Natural killer cell (primary cell): Measurements from ENCODE around the gene DLEC1. TPM values are rescaled to one million over a fixed set of nuclear protein-coding genes. Genes with fewer than 3 reads are reported as not detected.

Experiments
- ATAC-seq, 3 donors: fragments of 150-1000 bp in 2 of 3; fragments of 200-7000 bp in 1 of 3; cut with Tn5 transposase; 1 replicate in 1 of 3; 2 replicates in 2 of 3; pipeline ENCODE4 v1.10.0; 2021; ENCODE audit warnings: mild to moderate bottlenecking in 2 of 3, moderate library complexity in 2 of 3
- DNase-seq, 2 donors: peaks; one replicate each; pipeline versions ENCODE4 v3.0.0 to v3.0.0-alpha.2; 2013 to 2021; ENCODE audit warnings: mixed read lengths in 1 of 2
- H3K27ac ChIP-seq: one replicate; pipeline ENCODE4 v1.5.1; 2013; ENCODE audit warnings: mild to moderate bottlenecking, low read length
- H3K27me3 ChIP-seq: one replicate; pipeline ENCODE4 v1.6.1; 2013; ENCODE audit warnings: low read length; ENCODE audit not compliant: control insufficient read depth, insufficient read depth
- H3K36me3 ChIP-seq: one replicate; pipeline ENCODE4 v1.6.1; 2013; ENCODE audit warnings: low read length; ENCODE audit not compliant: control insufficient read depth, insufficient read depth
- H3K4me1 ChIP-seq: one replicate; pipeline ENCODE4 v1.6.1; 2013; ENCODE audit warnings: low read length; ENCODE audit not compliant: control insufficient read depth, insufficient read depth
- H3K4me3 ChIP-seq: one replicate; pipeline ENCODE4 v1.5.1; 2013; ENCODE audit warnings: low read length
- H3K9me3 ChIP-seq: one replicate; pipeline ENCODE4 v1.6.1; 2013; ENCODE audit warnings: low read length; ENCODE audit not compliant: control insufficient read depth, insufficient read depth
- H3K27ac Mint-ChIP-seq, 2 donors: one replicate each; pipeline ENCODE4 v1.8.0; 2022; ENCODE audit warnings: mild to moderate bottlenecking in 2 of 2, mixed read lengths in 2 of 2, moderate library complexity in 1 of 2
- H3K27me3 Mint-ChIP-seq, 2 donors: one replicate each; pipeline ENCODE4 v1.8.0; 2022; ENCODE audit warnings: low read depth in 2 of 2, mixed read lengths in 2 of 2
- H3K36me3 Mint-ChIP-seq: one replicate; pipeline ENCODE4 v1.8.0; 2022; ENCODE audit warnings: mixed read lengths
- H3K4me1 Mint-ChIP-seq, 2 donors: one replicate each; pipeline ENCODE4 v1.8.0; 2022; ENCODE audit warnings: mixed read lengths in 2 of 2
- H3K4me3 Mint-ChIP-seq: one replicate; pipeline ENCODE4 v1.8.0; 2022; ENCODE audit warnings: mild to moderate bottlenecking, moderate library complexity, mixed read lengths
- H3K9me3 Mint-ChIP-seq, 2 donors: one replicate each; pipeline ENCODE4 v1.8.0; 2022; ENCODE audit warnings: mixed read lengths in 2 of 2
- WGBS: methylation state at CpG from one replicate; pipeline ENCODE4 v1.1.7; 2013; ENCODE audit warnings: missing lambda C conversion rate; ENCODE audit not compliant: insufficient coverage; 5-methylcytosine and 5-hydroxymethylcytosine counted together
- intact Hi-C: fragments of 100-400 bp; cut with micrococcal nuclease; formaldehyde crosslinking; loops from one replicate; pipeline ENCODE4 v1.14.2; 2022
- total RNA-seq, 4 donors: library from RNA; stranded (reverse); fragments of 120-200 nt in 1 of 4; gene quantifications; one replicate each; pipeline versions ENCODE4 v1.2.3 to v1.2.4, GENCODE V29; 2013 to 2022
- TF ChIP-seq, protein P1 (sequence below): fragments of 200-600 bp; IDR thresholded peaks from one replicate; pipeline ENCODE4 v1.8.0; 2022; ENCODE audit warnings: antibody characterized with exemption

Gene DLEC1
- total RNA-seq, 3 donors from 2014 or later (not counting 1 experiment from before 2014, with no cell fraction given), result 6.1 to 7.5 (median 7.0) TPM

- H3K27me3 Mint-ChIP-seq, result no peaks in the 10 kb centered on the region
- H3K36me3 Mint-ChIP-seq, result peaks cover 6% of the 10 kb centered on the region
- TF ChIP-seq, protein P1, sequence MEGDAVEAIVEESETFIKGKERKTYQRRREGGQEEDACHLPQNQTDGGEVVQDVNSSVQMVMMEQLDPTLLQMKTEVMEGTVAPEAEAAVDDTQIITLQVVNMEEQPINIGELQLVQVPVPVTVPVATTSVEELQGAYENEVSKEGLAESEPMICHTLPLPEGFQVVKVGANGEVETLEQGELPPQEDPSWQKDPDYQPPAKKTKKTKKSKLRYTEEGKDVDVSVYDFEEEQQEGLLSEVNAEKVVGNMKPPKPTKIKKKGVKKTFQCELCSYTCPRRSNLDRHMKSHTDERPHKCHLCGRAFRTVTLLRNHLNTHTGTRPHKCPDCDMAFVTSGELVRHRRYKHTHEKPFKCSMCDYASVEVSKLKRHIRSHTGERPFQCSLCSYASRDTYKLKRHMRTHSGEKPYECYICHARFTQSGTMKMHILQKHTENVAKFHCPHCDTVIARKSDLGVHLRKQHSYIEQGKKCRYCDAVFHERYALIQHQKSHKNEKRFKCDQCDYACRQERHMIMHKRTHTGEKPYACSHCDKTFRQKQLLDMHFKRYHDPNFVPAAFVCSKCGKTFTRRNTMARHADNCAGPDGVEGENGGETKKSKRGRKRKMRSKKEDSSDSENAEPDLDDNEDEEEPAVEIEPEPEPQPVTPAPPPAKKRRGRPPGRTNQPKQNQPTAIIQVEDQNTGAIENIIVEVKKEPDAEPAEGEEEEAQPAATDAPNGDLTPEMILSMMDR, result no peak
- ATAC-seq, result no peak
- no peak overlapping the region for H3K27ac ChIP-seq
- H3K9me3 Mint-ChIP-seq, result no peaks in the 10 kb centered on the region
- no peak overlapping the region for H3K27ac Mint-ChIP-seq
- peaks cover 57% of the 10 kb centered on the region for H3K36me3 ChIP-seq
- no peak overlapping the region for H3K4me3 Mint-ChIP-seq
- 97% methylated on average over 9 of the region's 9 CpGs for WGBS
- H3K4me1 Mint-ChIP-seq, result peaks cover 5 to 34% of the 10 kb centered on the region in 2 donors
- H3K4me3 ChIP-seq, result no peak overlapping the region
- no peaks in the 10 kb centered on the region for H3K27me3 ChIP-seq
- no peak for DNase-seq
- peaks cover 3% of the 10 kb centered on the region for H3K4me1 ChIP-seq
- H3K9me3 ChIP-seq, result no peaks in the 10 kb centered on the region
- intact Hi-C loops, result no loop called here
Observed at GRCh38 chr3:38121451-38121831, 82.4 kb downstream of the DLEC1 start.

- DNase-seq, result no peak
- Mint-ChIP-seq H3K36me3 (peaks cover 6% of the 10 kb centered on the region), H3K9me3 (no peaks in the 10 kb centered on the region), H3K4me1 (peaks cover 5 to 34% of the 10 kb centered on the region in 2 donors), H3K4me3 (no peak overlapping the region), H3K27me3 (no peaks in the 10 kb centered on the region), H3K27ac (peak overlapping the region in 1 of 2 donors; percentile 40)
- ATAC-seq, result no peak
- no peak overlapping the region for H3K4me3 ChIP-seq
- H3K4me1 ChIP-seq, result peaks cover 3% of the 10 kb centered on the region
- H3K27me3 ChIP-seq, result no peaks in the 10 kb centered on the region
- intact Hi-C loops, result no loop called here
- 98% methylated on average over 13 of the region's 13 CpGs for WGBS
- no peaks in the 10 kb centered on the region for H3K9me3 ChIP-seq
- TF ChIP-seq, protein P1, result no peak
- H3K36me3 ChIP-seq, result peaks cover 62% of the 10 kb centered on the region
- no peak overlapping the region for H3K27ac ChIP-seq
Observed at GRCh38 chr3:38121832-38122461, 82.9 kb downstream of the DLEC1 start.

GRCh38 chr3:38122712-38123290 is 83.8 kb downstream of the DLEC1 start:
- 95% methylated on average over 9 of the region's 9 CpGs for WGBS
- Mint-ChIP-seq H3K4me1 (peaks cover 5 to 34% of the 10 kb centered on the region in 2 donors), H3K27me3 (no peaks in the 10 kb centered on the region), H3K4me3 (no peak overlapping the region), H3K9me3 (no peaks in the 10 kb centered on the region), H3K27ac (no peak overlapping the region), H3K36me3 (peaks cover 6% of the 10 kb centered on the region)
- Histone ChIP-seq H3K4me3 (no peak overlapping the region), H3K36me3 (peaks cover 70% of the 10 kb centered on the region), H3K4me1 (peaks cover 2% of the 10 kb centered on the region), H3K27me3 (no peaks in the 10 kb centered on the region), H3K27ac (no peak overlapping the region), H3K9me3 (no peaks in the 10 kb centered on the region)
- intact Hi-C loops, result no loop called here
- TF ChIP-seq, protein P1, result no peak
- ATAC-seq (no peak), DNase-seq (no peak)
